GM10266 (cell line): Measurements from ENCODE around the gene LKAAEAR1.

Source experiments
- DNase-seq: peaks from one replicate; pipeline ENCODE4 v3.0.0; 2012; ENCODE audit errors: extremely low spot score
- CTCF ChIP-seq: IDR thresholded peaks from 2 replicates; pipeline ENCODE4 v1.5.1; 2012; ENCODE audit warnings: mild to moderate bottlenecking, low read depth; ENCODE audit not compliant: control insufficient read depth, insufficient read depth; ENCODE audit errors: missing control alignments

Gene LKAAEAR1

GRCh38 chr20:64099086-64099786 is 15.0 kb upstream of the LKAAEAR1 start:
- no peak for TF ChIP-seq CTCF
- no peak for DNase-seq

GRCh38 chr20:64098471-64099013 is 14.3 kb upstream of the LKAAEAR1 start:
- no peak for TF ChIP-seq CTCF
- no peak for DNase-seq

GRCh38 chr20:64096535-64096934 is 12.3 kb upstream of the LKAAEAR1 start:
- TF ChIP-seq CTCF: no peak
- no peak for DNase-seq

- no peak for DNase-seq
- no peak for TF ChIP-seq CTCF
Observed at GRCh38 chr20:64095927-64096326, 11.7 kb upstream of the LKAAEAR1 start.

- TF ChIP-seq CTCF: no peak
- DNase-seq: no peak
Observed at GRCh38 chr20:64095455-64095854, 11.3 kb upstream of the LKAAEAR1 start.

- DNase-seq: no peak
- no peak for TF ChIP-seq CTCF
Observed at GRCh38 chr20:64093013-64093503, 8.9 kb upstream of the LKAAEAR1 start.
